ENCODE results near the gene HAPLN3.
"Not testable (repeated sequence)": the region's sequence is repeated elsewhere in the genome, so short reads cannot be mapped to it uniquely, and the experiment has no call there.

The HAPLN3 gene

DNA sequence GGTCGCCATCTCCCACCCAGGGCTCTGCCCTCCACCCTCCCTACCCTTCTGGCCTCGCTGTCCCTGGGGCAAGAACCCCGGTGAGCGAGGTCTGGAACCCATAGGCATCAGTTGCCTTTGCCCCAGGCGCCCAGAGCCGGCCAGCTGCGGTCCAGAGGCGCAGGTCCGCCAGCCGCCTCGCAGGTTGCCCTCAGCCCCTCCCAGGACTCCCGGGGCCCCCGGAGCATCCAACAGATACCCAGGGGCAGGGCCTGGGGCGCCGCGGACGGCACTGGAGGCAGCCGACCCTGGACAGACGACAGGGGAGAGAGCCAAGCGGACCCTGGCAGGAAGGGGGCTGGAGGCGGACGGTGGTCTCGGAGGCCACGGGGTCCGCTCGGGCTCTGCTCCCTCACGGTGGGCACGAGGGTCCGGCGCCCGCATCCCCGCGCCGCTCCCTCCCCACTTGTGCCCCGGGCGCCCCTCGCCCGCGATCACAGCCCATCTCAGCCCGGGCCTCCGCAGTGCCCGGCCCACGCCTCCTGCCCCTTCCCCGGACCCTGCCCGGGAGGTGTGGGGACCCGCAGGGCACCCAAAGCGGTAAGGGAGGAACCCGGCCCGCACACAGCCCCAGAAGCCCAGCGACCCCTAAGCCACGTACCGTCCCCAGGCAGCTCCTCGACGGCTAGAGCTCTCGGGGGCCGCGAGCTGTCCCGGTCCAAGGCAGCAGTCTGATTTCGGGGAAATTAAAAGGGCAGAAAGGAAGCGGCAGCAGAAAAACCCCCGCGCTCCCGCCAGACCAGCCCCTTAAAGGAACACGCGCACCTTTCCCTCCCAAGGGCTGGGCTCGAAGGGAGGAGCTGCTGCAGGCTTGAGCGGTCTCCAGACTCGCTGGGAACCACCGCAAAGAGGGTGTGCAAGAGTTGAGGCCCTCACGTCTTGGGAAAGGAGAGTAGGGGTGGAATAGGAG, at the start of gene HAPLN3:
Gene HAPLN3, minus strand, starts transcription at position 726 of the 949 bp plus-strand sequence. CDS start 8,246 bp downstream, outside the sequence.
- in situ Hi-C loops (cut with HindIII; ENCODE audit: low sequenced_read_pairs) = no loop called here

- in situ Hi-C loops (cut with HindIII; ENCODE audit: low sequenced_read_pairs) = no loop called here
Observed at GRCh38 chr15:88940110-88940675, 44.8 kb upstream of the HAPLN3 start.

DNA sequence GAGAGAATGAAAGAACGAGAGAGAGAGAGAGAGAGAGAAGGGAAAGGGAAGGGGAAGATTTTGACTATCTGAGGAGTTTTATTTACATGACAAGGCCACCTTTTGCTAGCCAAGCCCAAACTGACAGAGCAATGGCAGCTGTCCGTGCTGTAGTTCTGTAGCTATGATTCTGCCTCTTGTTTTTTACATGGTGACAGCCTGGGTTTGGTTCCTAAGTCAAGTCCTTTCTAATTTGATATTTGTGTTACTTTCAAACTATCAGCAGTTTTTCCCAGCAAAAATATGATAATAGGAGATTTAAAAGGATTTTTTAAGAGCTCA, 44.1 kb upstream of the HAPLN3 start:
- in situ Hi-C loops (cut with HindIII; ENCODE audit: low sequenced_read_pairs) = no loop called here

DNA sequence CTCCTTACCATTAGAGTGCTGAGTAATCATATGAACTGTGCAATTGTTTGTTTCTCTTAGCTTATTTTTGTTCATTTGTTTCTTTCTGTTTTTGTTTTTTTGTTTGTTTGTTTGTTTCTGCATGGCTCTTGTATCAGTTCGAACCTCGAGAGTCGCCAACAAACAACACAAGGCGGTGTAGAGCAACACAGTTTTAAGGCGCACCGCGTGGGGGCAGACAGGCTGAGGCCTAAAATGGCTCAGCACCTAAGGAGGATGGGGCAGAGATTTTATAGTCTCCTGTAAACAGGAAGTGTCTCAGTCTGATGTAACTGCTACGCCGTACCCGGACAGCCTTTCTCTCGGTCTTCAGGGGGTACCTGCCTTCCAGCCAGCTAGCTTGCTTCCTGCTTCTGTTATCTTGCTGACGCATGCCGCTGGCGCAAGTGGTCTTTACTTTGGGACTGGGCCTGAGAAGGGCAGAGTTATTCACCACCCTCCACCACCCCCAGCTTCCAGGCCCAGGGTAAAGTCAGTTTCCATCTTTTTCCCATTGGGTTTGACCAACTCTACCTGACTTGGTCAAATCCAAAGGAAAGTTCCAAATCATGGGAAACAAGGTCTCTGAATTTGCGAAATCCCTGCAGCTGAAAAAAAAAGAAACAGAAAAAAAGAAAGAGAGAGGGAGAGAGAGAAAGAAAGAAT, 43.6 kb upstream of the HAPLN3 start:
- in situ Hi-C loops (cut with HindIII; ENCODE audit: low sequenced_read_pairs) = no loop called here

- in situ Hi-C loops (cut with HindIII; ENCODE audit: low sequenced_read_pairs) = not testable (repeated sequence)
Observed at GRCh38 chr15:88934449-88934848, 39.1 kb upstream of the HAPLN3 start.

- in situ Hi-C loops (cut with HindIII; ENCODE audit: low sequenced_read_pairs) = no loop called here
Observed at GRCh38 chr15:88932875-88933330, 37.6 kb upstream of the HAPLN3 start.

GRCh38 chr15:88932271-88932874, 37.0 kb upstream of the HAPLN3 start:
- in situ Hi-C loops (cut with HindIII; ENCODE audit: low sequenced_read_pairs) = no loop called here

DNA sequence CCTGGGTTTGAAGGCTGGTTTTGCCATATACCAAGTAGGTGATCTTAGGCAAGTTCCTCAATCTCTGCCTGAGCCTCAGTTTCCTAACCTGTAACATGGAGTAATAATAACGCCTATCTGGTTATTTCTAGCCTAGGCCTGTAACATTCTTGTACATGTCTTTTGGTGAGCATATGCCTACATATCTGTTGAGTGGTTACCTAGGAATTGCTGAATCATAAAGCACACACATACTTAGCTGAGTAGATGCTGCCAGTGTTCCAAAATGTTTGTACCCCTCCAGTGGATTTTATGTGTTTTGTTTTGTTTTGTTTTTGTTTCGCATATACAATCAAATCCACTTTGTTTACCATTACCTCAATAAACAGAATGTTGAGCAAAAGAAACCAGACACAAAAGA, 35.2 kb upstream of the HAPLN3 start:
- in situ Hi-C loops (cut with HindIII; ENCODE audit: low sequenced_read_pairs) = no loop called here

GRCh38 chr15:88929358-88930098, 34.2 kb upstream of the HAPLN3 start:
- in situ Hi-C loops (cut with HindIII; ENCODE audit: low sequenced_read_pairs) = not testable (repeated sequence)

DNA sequence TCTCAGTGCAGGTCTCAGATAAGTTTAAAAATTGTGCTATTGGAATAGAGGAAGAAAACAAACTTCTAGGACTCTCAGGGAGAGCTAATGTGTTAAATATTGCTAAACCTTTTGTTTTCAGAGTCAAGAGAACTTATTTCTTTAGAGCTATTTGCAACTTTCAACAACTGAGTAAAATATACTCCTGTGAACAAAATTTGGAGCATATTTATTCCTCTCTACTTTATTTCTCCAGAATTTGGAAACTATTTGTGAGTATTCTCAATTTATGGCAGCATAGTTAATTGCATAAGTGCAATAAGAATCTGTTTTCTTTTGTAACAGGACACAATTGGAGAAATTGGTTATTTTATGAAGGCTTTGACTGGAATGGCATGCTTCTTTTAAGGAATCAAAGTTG, 32.8 kb upstream of the HAPLN3 start:
- in situ Hi-C loops (cut with HindIII; ENCODE audit: low sequenced_read_pairs) = not testable (repeated sequence)

DNA sequence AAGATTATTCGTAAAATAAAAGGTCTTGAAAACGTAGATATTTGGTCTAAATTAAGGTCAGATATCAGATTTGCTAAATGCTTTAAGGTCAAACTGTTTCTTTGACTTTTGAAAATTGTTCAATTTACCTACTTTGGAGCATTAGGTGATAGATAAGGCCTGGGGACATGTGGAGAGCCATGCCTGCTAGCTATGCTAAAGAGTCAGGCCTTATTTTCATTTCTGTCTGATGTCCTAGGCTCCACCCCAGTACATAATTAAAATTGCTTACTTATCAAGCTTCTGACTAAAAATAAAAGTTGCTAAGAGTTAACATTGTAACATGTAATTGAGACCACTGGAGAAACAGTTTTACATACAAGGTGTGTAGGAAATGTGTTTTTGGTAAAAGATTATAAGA, 30.3 kb upstream of the HAPLN3 start:
- in situ Hi-C loops (cut with HindIII; ENCODE audit: low sequenced_read_pairs) = not testable (repeated sequence)

DNA sequence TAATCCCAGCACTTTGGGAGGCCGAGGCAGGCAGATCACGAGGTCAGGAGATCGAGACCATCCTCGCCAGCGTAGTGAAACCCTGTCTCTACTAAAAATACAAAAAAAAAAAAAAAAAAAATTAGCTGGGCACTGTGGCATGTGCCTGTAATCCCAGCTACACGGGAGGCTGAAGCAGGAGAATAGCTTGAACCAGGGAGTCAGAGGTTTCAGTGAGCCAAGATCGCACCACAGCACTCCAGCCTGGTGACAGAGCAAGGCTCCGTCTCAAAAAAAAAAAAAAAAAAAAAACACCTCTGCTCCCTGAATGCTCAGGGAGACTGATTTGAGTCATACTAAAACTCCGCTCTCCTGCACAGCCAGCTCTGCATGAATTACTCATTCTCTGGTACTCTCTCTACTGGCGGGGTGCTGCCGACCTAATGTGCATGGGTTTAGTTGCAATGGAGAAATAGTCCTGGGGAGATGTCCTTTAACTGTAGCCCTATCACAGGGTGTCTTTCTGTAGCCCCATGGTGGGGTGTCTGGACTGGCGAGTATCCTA, 25.6 kb upstream of the HAPLN3 start:
- in situ Hi-C loops (cut with HindIII; ENCODE audit: low sequenced_read_pairs) = not testable (repeated sequence)

GRCh38 chr15:88920186-88920891, 25.0 kb upstream of the HAPLN3 start:
- in situ Hi-C loops (cut with HindIII; ENCODE audit: low sequenced_read_pairs) = no loop called here

GRCh38 chr15:88918738-88919137, 23.4 kb upstream of the HAPLN3 start:
- in situ Hi-C loops (cut with HindIII; ENCODE audit: low sequenced_read_pairs) = no loop called here

GRCh38 chr15:88917760-88918159, 22.4 kb upstream of the HAPLN3 start:
- in situ Hi-C loops (cut with HindIII; ENCODE audit: low sequenced_read_pairs) = no loop called here

DNA sequence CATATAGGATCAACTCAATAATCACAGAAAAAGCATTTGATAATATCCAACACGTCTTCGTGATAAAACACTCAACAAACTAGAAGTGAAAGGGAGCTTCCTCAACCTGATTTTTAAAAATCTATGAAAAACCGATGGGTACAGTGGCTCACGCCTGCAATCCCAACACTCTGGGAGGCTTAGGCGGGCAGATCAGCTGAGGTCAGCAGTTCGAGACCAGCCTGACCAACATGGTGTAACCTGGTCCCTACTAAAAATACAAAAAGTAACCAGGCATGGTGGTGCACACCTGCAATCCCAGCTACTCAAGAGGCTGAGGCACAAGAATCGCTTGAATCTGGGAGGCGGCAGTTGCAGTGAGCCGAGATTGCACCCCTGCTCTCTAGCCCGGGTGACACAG, 20.0 kb upstream of the HAPLN3 start:
- in situ Hi-C loops (cut with HindIII; ENCODE audit: low sequenced_read_pairs) = no loop called here

- in situ Hi-C loops (cut with HindIII; ENCODE audit: low sequenced_read_pairs) = no loop called here
Observed at GRCh38 chr15:88913850-88914169, 18.5 kb upstream of the HAPLN3 start.

- in situ Hi-C loops (cut with HindIII; ENCODE audit: low sequenced_read_pairs) = no loop called here
Observed at GRCh38 chr15:88913017-88913849, 17.9 kb upstream of the HAPLN3 start, which contains the start of gene MFGE8. MFGE8 (minus strand) TSS chr15:88913379; CDS start chr15:88913319, 60 bp downstream.

- in situ Hi-C loops (cut with HindIII; ENCODE audit: low sequenced_read_pairs) = no loop called here
Observed at GRCh38 chr15:88912500-88912921, 17.2 kb upstream of the HAPLN3 start.

All from endothelial cell of hepatic sinusoid (primary cell).